H7 (cell line): ENCODE data around the gene OR4K1. TPM values are rescaled to one million over a fixed set of nuclear protein-coding genes. Genes with fewer than 3 reads are reported as not detected.

Source experiments
- DNase-seq: peaks from one replicate; pipeline ENCODE4 v3.0.0; 2012
- H3K27me3 ChIP-seq: 2 replicates; pipeline ENCODE4 v1.6.0; 2011; ENCODE audit warnings: mild to moderate bottlenecking, low read length; ENCODE audit not compliant: control insufficient read depth, insufficient read depth
- H3K36me3 ChIP-seq: replicated peaks from 2 replicates; pipeline ENCODE4 v1.5.1; 2011; ENCODE audit warnings: low read length; ENCODE audit not compliant: control insufficient read depth, insufficient read depth
- H3K4me3 ChIP-seq: 2 replicates; pipeline ENCODE4 v1.5.1; 2011; ENCODE audit warnings: low read depth, mild to moderate bottlenecking, control low read depth, low read length, moderate library complexity; ENCODE audit not compliant: insufficient read depth
- total RNA-seq: library from RNA; depleted of rRNA; stranded (reverse); fragments of >200 nt; shearing (Covaris generic); gene quantifications from 2 replicates; pipeline ENCODE4 v1.2.3, GENCODE V29; 2014; rRNA removed

OR4K1 gene
- total RNA-seq, 1 experiment from 2014 or later = not detected

DNA sequence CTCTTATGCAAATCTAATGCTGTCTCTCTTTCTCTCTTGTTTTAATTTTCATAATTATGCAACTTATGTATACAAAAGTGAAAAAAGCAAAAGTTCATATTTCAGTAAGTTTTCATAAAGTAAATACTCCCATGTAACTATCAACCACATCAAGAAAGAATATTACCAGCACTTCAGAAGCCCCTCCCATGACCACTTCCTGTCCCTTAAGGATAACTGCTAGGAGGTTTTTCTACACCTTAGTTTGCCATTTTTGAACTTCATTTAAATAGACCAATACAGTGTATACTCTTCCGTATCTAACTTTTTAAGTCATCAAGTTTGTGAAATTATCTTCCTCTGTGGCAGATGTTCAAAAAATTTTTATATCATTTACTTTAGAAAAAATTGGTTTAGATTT lies 44.1 kb downstream of the OR4K1 start:
- Histone ChIP-seq H3K36me3 (no peaks in the 10 kb centered on the region), H3K4me3 (no peak overlapping the region), H3K27me3 (no peaks in the 10 kb centered on the region)
- DNase-seq = no peak

DNA sequence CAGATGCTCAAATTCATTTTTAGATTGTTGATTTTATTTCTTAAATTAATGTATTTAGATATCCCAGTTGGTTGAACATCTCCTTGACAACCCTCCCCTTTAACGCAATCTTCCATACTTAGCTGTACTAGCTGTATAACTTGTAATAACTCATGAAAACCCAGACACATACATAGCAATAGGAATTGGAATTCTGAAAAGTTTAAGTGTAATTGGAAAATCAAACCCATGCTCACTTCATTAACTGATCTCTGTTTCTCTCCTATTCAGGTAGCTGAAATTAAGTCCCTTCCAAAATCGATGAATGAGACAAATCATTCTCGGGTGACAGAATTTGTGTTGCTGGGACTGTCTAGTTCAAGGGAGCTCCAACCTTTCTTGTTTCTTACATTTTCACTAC lies 44.6 kb downstream of the OR4K1 start, which contains the start of gene OR4K15:
Gene OR4K15 (plus strand): TSS at position 301 of the 400 bp plus-strand sequence. CDS start 0 bp downstream, at position 301.
- Histone ChIP-seq H3K27me3 (no peaks in the 10 kb centered on the region), H3K4me3 (no peak within 1 kb of the TSS), H3K36me3 (no peaks in the 10 kb centered on the region)
- DNase-seq = no peak

Other genes with a start within 250 kb of the OR4K1 start
- gene OR11H2, start 217.0 kb upstream of the OR4K1 start, total RNA-seq = not detected in 2 replicates
- gene OR4Q3, start 187.3 kb upstream of the OR4K1 start, total RNA-seq = not detected in 2 replicates
- gene OR4M1, start 157.4 kb upstream of the OR4K1 start, total RNA-seq = not detected in 2 replicates
- not detected in 2 replicates for gene OR4N2, start 127.1 kb upstream of the OR4K1 start, total RNA-seq
- not detected in 2 replicates for gene OR4K2, start 55.8 kb upstream of the OR4K1 start, total RNA-seq
- gene OR4K5, start 10.3 kb upstream of the OR4K1 start, total RNA-seq = not detected in 2 replicates
- gene OR4K15, start 44.7 kb downstream of the OR4K1 start, total RNA-seq = not detected in 2 replicates
- gene OR4Q2, start 71.2 kb downstream of the OR4K1 start, total RNA-seq = not detected in 2 replicates
- not detected in 2 replicates for gene OR4K14, start 88.4 kb downstream of the OR4K1 start, total RNA-seq
- not detected in 2 replicates for gene OR4K13, start 105.1 kb downstream of the OR4K1 start, total RNA-seq
- not detected in 2 replicates for gene OR4L1, start 129.1 kb downstream of the OR4K1 start, total RNA-seq
- gene OR4K17, start 179.8 kb downstream of the OR4K1 start, total RNA-seq = not detected in 2 replicates
- gene OR4N5, start 207.9 kb downstream of the OR4K1 start, total RNA-seq = not detected in 2 replicates